Activated CD8-positive, alpha-beta T cell treated with anti-CD3 and anti-CD28 coated beads for 36 hours (primary cell): ENCODE results near the gene HOXC9. TPM values are rescaled to one million over a fixed set of nuclear protein-coding genes. Genes with fewer than 3 reads are reported as not detected.

Source experiments
- ATAC-seq: fragments of 200-7000 bp; cut with Tn5 transposase; one replicate; pipeline ENCODE4 v1.10.0; 2021; ENCODE audit warnings: mild to moderate bottlenecking, moderate library complexity
- CTCF ChIA-PET: fragments of 350-600 bp; sonication (Branson Sonifier 250); formaldehyde crosslinking; loops from one replicate; lab custom pipeline; 2021; ENCODE audit warnings: antibody characterized with exemption; lab: Charles Lee
- POLR2A ChIA-PET: fragments of 350-600 bp; sonication (Branson Sonifier 250); formaldehyde crosslinking; loops from one replicate; lab custom pipeline; 2021; ENCODE audit warnings: antibody characterized with exemption; lab: Charles Lee
- DNase-seq: peaks from one replicate; pipeline ENCODE4 v3.0.0-alpha.2; 2020
- H3K27ac Mint-ChIP-seq: one replicate; pipeline ENCODE4 v1.8.0; 2021; ENCODE audit warnings: mild to moderate bottlenecking, mixed read lengths
- H3K27me3 Mint-ChIP-seq: one replicate; pipeline ENCODE4 v1.8.0; 2021; ENCODE audit warnings: mixed read lengths
- H3K36me3 Mint-ChIP-seq: one replicate; pipeline ENCODE4 v1.8.0; 2021; ENCODE audit warnings: low read depth, mixed read lengths
- H3K4me1 Mint-ChIP-seq: one replicate; pipeline ENCODE4 v1.8.0; 2021; ENCODE audit warnings: low read depth, mixed read lengths
- H3K4me3 Mint-ChIP-seq: one replicate; pipeline ENCODE4 v1.8.0; 2021; ENCODE audit warnings: mild to moderate bottlenecking, moderate library complexity, mixed read lengths
- H3K9me3 Mint-ChIP-seq: one replicate; pipeline ENCODE4 v1.8.0; 2021; ENCODE audit warnings: mixed read lengths
- CTCF ChIP-seq: fragments of 200-600 bp; IDR thresholded peaks from one replicate; pipeline ENCODE4 v1.8.0; 2022; ENCODE audit warnings: antibody characterized with exemption, mild to moderate bottlenecking
- intact Hi-C: fragments of 100-400 bp; cut with micrococcal nuclease; formaldehyde crosslinking; loops from one replicate; pipeline ENCODE4 v1.10.0; 2022
- total RNA-seq, 2 experiments: library from RNA; stranded (reverse); gene quantifications; one replicate each; pipeline ENCODE4 v1.2.3, GENCODE V29; 2021

The HOXC9 gene
- total RNA-seq, 2 experiments from 2014 or later = not detected

GRCh38 chr12:53981634-53982565, 18.1 kb upstream of the HOXC9 start:
- Mint-ChIP-seq H3K4me1 (peaks cover 13% of the 10 kb centered on the region), H3K27me3 (peaks cover 89% of the 10 kb centered on the region), H3K4me3 (no peak overlapping the region), H3K36me3 (no peaks in the 10 kb centered on the region), H3K9me3 (no peaks in the 10 kb centered on the region), H3K27ac (no peak overlapping the region)
- intact Hi-C loops = no loop called here
- ATAC-seq (no peak), DNase-seq (no peak)
- POLR2A ChIA-PET = no interaction called here
- CTCF ChIA-PET = interaction anchor here (2.7 kb wide), 1 partner anchor 23 kb away, joined by 10 read pairs; no protein-coding TSS in a partner anchor
- no peak for TF ChIP-seq CTCF

DNA sequence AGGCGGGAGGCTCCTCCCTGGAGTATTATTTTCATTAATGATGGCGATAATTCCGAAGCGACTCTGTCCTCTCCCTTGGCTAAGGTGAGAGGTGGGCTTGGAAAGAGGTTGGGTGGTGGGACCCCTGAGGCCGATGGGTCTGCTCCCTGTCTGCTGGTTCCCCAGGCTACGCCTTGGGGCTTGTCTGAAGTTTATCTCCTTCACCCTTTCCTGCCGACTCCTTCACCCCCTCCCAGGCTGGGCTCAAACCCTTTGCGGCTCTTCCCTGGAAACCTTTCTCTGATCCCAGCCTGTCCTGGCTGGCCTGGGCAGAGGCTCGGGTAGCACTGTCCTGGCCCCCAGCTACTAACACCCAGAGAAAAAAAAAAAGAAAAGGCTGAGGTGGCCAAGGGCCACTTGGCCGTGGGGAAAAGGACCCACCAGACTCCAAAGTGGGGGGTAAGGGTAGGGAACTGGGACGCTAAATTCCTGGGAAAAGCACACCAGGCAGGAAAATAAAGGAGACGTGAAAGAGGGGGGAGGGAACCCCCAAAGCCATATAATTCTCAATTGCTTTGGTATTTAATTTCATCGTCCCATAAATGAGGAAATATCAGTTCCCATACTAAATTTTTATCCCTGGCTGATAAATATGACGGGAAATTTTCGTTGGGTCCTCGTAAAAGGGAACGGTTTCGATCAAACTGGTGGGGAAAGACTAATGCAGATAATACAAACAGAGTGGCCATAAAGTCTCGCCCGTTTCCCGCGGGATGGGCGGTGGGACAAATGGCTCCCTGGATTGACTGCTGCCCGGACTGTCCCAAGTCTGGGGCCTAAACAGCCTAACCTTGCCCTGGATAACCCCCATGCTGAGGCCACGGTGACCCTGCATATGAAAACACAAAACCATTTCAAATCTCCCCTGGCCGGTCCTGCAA, 17.1 kb upstream of the HOXC9 start:
- no peak for DNase-seq
- no peak for ATAC-seq
- POLR2A ChIA-PET = no interaction called here
- CTCF ChIA-PET = no interaction called here
- H3K27me3 Mint-ChIP-seq = peaks cover 91% of the 10 kb centered on the region
- H3K9me3 Mint-ChIP-seq = no peaks in the 10 kb centered on the region
- H3K27ac Mint-ChIP-seq = no peak overlapping the region
- intact Hi-C loops = no loop called here
- no peak for TF ChIP-seq CTCF
- H3K4me3 Mint-ChIP-seq = no peak overlapping the region
- peaks cover 13% of the 10 kb centered on the region for H3K4me1 Mint-ChIP-seq
- H3K36me3 Mint-ChIP-seq = no peaks in the 10 kb centered on the region

DNA sequence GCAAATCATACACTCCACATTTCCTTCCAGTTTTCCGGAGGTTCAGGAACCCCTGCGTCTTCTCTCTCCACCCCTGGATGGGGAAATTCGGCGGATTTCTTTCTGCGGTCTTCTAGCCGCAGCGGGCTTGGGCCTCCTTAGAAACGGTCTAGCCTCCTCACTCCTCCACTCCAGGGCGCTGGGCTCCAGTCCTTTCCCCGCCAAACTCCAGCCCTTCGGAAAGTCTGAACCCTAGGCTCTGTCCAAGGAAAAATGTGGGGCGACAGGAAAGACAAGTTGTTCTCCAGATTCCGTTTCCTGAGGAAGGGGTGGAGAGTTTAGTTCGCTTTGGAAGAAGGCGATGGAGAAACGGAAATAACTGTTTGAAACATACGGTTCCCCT, 16.4 kb upstream of the HOXC9 start:
- POLR2A ChIA-PET = no interaction called here
- peaks cover 14% of the 10 kb centered on the region for H3K4me1 Mint-ChIP-seq
- CTCF ChIA-PET = interaction anchor here (3.3 to 5.8 kb wide), 4 partner anchors 16 to 217 kb away, joined by 25 to 58 read pairs (median 35); partner anchors contain the start of genes HOXC5, HOXC9 and SMUG1
- intact Hi-C loops = no loop called here
- H3K27ac Mint-ChIP-seq = no peak overlapping the region
- no peaks in the 10 kb centered on the region for H3K36me3 Mint-ChIP-seq
- ATAC-seq (no peak), DNase-seq (no peak)
- no peak for TF ChIP-seq CTCF
- no peak overlapping the region for H3K4me3 Mint-ChIP-seq
- peaks cover 91% of the 10 kb centered on the region for H3K27me3 Mint-ChIP-seq
- H3K9me3 Mint-ChIP-seq = no peaks in the 10 kb centered on the region

GRCh38 chr12:53983950-53984572, 15.9 kb upstream of the HOXC9 start:
- intact Hi-C loops = no loop called here
- Mint-ChIP-seq H3K4me3 (no peak overlapping the region), H3K27ac (no peak overlapping the region), H3K4me1 (peaks cover 17% of the 10 kb centered on the region), H3K36me3 (no peaks in the 10 kb centered on the region), H3K27me3 (peaks cover 90% of the 10 kb centered on the region), H3K9me3 (no peaks in the 10 kb centered on the region)
- POLR2A ChIA-PET = no interaction called here
- TF ChIP-seq CTCF = no peak
- ATAC-seq (no peak), DNase-seq (no peak)
- CTCF ChIA-PET = interaction anchor here (1.2 to 5.8 kb wide), 15 partner anchors 10 to 230 kb away, joined by 3 to 58 read pairs (median 15); partner anchors contain the start of genes HOXC13, HOXC5, HOXC9 and SMUG1
